HEK293T (cell line): Measurements from ENCODE around the gene SIGLEC11.

Experiments
- CTCF ChIA-PET: fragments of 350-600 bp; formaldehyde crosslinking; extraction: SDS; loops from one replicate; lab custom pipeline; 2021; ENCODE audit warnings: antibody characterized with exemption, inconsistent platforms; lab: Yijun Ruan, JAX
- POLR2A ChIA-PET: fragments of 350-600 bp; formaldehyde crosslinking; extraction: SDS; loops from one replicate; lab custom pipeline; 2020; ENCODE audit warnings: antibody characterized with exemption, inconsistent platforms; lab: Yijun Ruan, JAX
- DNase-seq: peaks from one replicate; pipeline ENCODE4 v3.0.0; 2012; ENCODE audit warnings: mixed read lengths; ENCODE audit errors: extremely low spot score
- ARNT ChIP-seq: fragments of 450-650 bp; IDR thresholded peaks from 2 replicates; pipeline ENCODE4 v1.6.1; 2017; ENCODE audit warnings: mild to moderate bottlenecking
- BHLHE40 ChIP-seq: fragments of 450-650 bp; IDR thresholded peaks from 2 replicates; pipeline ENCODE4 v1.6.1; 2016; ENCODE audit warnings: mild to moderate bottlenecking, moderate library complexity, borderline replicate concordance
- CTBP1 ChIP-seq: fragments of 450-650 bp; IDR thresholded peaks from 2 replicates; pipeline ENCODE4 v1.6.1; 2016; ENCODE audit warnings: borderline replicate concordance
- ELF4 ChIP-seq: fragments of 450-650 bp; IDR thresholded peaks from 2 replicates; pipeline ENCODE4 v1.6.1; 2017; ENCODE audit warnings: antibody characterized with exemption
- FOXA1 ChIP-seq: fragments of 450-650 bp; IDR thresholded peaks from 2 replicates; pipeline ENCODE4 v1.6.1; 2016; ENCODE audit warnings: mild to moderate bottlenecking
- FOXK2 ChIP-seq: fragments of 450-650 bp; IDR thresholded peaks from 2 replicates; pipeline ENCODE4 v1.6.1; 2016; ENCODE audit warnings: mild to moderate bottlenecking
- FOXM1 ChIP-seq: fragments of 450-650 bp; IDR thresholded peaks from 2 replicates; pipeline ENCODE4 v1.6.1; 2017; ENCODE audit warnings: mild to moderate bottlenecking, borderline replicate concordance
- HDGF ChIP-seq: fragments of 450-650 bp; IDR thresholded peaks from 2 replicates; pipeline ENCODE4 v1.6.1; 2017; ENCODE audit warnings: antibody characterized with exemption, borderline replicate concordance
- L3MBTL2 ChIP-seq: fragments of 450-650 bp; conservative IDR thresholded peaks from 2 replicates; pipeline ENCODE4 v1.6.1; 2016; ENCODE audit warnings: mild to moderate bottlenecking
- LEF1 ChIP-seq: fragments of 450-650 bp; IDR thresholded peaks from 2 replicates; pipeline ENCODE4 v1.6.1; 2017; ENCODE audit warnings: mild to moderate bottlenecking, borderline replicate concordance
- NFRKB ChIP-seq: fragments of 450-650 bp; IDR thresholded peaks from 2 replicates; pipeline ENCODE4 v1.6.1; 2016; ENCODE audit warnings: mild to moderate bottlenecking, moderate library complexity
- SP1 ChIP-seq: fragments of 450-650 bp; IDR thresholded peaks from 2 replicates; pipeline ENCODE4 v1.6.1; 2017
- SUZ12 ChIP-seq: fragments of 450-650 bp; IDR thresholded peaks from 2 replicates; pipeline ENCODE4 v1.6.1; 2016; ENCODE audit warnings: mild to moderate bottlenecking
- TARDBP ChIP-seq: fragments of 450-650 bp; IDR thresholded peaks from 2 replicates; pipeline ENCODE4 v1.6.1; 2016
- ZNF384 ChIP-seq: fragments of 450-650 bp; IDR thresholded peaks from 2 replicates; pipeline ENCODE4 v1.6.1; 2016
- TF ChIP-seq, protein P1 (sequence below): fragments of 450-650 bp; IDR thresholded peaks from 2 replicates; pipeline ENCODE4 v1.6.1; 2016

SIGLEC11 gene

DNA sequence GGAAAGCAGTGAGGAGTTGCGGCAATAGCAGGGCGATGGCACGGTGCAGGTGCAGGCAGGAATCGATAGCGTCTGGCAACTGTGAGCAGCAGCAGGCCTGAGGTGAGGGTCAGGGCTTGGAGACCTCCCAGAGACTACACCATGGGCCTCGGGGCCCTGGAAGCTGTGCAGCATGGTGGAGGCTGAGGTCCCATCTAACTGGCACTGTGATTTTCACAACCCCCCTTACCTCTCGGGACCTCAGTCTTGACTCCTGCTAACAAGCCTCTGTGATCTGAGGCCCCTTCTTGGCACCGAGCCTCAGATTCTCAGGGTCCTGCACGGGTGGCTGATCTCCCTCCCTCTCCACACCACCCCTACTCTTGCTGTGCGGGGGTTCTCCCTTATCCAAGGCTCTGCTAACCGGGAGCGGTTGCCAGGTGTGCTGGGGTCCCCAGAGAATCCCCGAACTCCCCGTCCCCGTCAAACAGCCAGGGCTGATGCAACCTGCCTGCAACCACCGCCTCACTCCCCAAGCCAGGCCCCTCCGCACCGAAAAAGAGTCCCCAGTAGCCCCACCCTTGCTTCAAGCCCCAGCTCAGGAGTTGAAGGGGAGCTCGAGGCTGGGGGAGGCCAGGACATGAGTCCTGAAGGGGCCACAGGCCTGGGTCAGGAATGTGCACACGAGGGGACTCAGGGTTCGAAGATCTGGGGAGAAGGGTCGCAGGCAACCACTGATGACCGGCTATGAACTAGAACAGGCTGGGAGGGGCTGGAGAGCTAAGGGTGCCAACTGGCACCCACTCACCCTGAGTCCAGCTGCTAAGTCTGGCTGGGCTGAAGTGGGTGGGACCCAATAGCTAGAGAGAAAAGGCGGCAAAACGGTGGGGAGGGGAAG, 36.7 kb downstream of the SIGLEC11 start:
- DNase-seq = no peak
- CTCF ChIA-PET = no interaction called here
- POLR2A ChIA-PET = interaction anchor here (1.4 kb wide), 1 partner anchor 55 kb away, joined by 3 read pairs; no protein-coding TSS in a partner anchor
- TF ChIP-seq L3MBTL2 (no peak), ARNT (no peak), BHLHE40 (no peak), SUZ12 (no peak), TARDBP (no peak), CTBP1 (no peak), ELF4 (no peak), FOXM1 (no peak), FOXA1 (no peak), SP1 (no peak), NFRKB (no peak), HDGF (no peak), LEF1 (no peak), FOXK2 (no peak)
- TF ChIP-seq, protein P1, sequence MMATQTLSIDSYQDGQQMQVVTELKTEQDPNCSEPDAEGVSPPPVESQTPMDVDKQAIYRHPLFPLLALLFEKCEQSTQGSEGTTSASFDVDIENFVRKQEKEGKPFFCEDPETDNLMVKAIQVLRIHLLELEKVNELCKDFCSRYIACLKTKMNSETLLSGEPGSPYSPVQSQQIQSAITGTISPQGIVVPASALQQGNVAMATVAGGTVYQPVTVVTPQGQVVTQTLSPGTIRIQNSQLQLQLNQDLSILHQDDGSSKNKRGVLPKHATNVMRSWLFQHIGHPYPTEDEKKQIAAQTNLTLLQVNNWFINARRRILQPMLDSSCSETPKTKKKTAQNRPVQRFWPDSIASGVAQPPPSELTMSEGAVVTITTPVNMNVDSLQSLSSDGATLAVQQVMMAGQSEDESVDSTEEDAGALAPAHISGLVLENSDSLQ = no peak

DNA sequence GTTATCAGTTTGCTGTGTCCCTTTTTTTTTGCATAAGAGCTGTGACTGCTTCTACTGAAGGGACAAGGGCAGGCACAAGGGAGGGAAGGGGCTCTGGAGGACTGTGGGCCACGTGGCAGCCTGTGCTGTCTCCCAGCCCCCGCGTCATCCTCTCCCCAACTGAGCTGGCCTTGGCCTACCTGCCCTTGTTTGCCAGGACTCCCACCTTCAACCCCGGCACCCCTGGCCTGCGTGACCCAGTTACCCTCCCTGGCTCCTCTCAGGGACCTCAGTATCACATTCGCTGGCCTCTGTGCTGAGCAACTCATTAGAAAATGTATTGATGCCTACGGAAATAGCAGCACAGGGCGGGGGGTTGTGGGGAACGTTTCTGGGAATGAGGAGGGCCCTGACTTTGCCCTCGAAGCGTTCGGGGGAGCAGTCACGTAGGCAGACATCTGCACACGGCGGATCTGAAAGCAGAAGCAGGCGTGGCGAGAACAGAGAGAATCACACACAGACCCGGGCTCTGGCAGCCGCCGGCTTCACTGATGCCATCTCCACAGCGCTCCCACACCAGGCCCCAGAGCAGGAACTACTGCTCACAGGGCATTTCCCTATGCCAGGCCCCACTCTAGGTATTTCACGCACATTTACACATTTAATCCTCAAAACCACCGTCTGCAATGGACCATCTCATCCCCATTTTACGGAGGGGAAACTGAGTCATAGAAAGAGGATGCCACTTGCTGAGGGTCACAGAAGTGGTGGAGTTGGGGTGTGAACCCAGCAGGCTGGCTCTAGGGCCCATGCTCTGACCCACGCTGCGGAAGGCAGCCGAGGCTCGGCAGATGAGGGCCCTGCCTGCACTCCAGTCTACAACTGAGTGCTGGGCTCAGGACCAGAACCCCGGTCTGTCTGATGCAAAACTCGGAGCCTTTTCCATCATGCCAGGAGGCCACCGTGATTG, 37.6 kb downstream of the SIGLEC11 start:
- ChIA-PET CTCF (no interaction called here), POLR2A (interaction anchor here (1.1 kb wide), 1 partner anchor 34 kb away, joined by 3 read pairs; no protein-coding TSS in a partner anchor)
- no peak for DNase-seq
- TF ChIP-seq BHLHE40 = no peak
- TF ChIP-seq, protein P1 = no peak
- no peak for TF ChIP-seq ELF4
- TF ChIP-seq HDGF = no peak
- no peak for TF ChIP-seq ARNT
- TF ChIP-seq CTBP1 = no peak
- TF ChIP-seq TARDBP = no peak
- TF ChIP-seq LEF1 = no peak
- no peak for TF ChIP-seq FOXM1
- no peak for TF ChIP-seq SUZ12
- TF ChIP-seq L3MBTL2 = no peak
- TF ChIP-seq NFRKB = no peak
- no peak for TF ChIP-seq SP1

DNA sequence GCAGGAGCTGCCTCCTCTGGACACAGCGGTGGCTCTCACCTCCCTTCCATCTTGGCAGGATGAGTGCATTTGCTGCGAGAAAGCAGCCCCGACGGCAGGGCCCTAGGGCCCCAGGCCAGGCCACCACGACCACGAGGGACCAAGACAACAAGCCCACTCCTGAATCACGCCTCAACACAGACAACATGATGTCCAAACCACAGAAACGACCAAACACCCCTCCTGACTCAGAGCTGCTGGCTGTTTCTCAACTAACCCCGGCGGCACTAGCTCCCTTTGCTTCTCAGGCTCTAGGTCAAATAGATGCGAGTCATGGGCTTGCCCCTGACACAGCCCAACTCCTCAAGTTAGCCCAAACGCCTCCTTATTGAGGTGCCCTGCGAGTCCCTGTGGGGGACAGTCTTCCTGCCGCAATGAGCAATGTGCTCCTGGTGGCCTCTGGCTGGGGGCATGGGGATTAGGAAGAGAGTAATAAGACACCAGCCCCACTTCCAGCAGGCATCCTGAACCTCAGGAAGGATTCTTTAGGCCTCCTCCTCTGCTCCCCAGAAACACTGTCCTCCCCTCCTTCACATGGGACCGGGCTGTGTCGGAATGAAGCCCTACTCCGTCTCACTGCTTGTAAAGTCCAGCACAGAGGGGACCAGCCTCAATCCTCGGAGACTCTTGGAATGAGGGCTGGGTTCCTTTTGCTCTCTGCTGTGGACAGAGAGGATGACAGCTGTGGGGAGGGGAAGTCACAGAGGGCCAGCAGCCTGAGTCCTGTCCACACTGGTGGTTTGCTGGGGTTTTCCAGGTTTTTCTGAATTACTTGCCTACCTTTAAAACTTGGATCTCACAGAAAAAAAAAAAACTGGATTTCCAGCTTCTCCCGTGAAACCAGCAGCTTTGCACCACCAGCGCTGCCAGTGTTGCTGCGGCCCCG, 38.8 kb downstream of the SIGLEC11 start:
- CTCF ChIA-PET = no interaction called here
- no peak for TF ChIP-seq FOXM1
- TF ChIP-seq L3MBTL2 = no peak
- TF ChIP-seq FOXA1 = no peak
- no peak for TF ChIP-seq NFRKB
- TF ChIP-seq, protein P1 = no peak
- TF ChIP-seq BHLHE40 = no peak
- no peak for TF ChIP-seq ZNF384
- TF ChIP-seq FOXK2 = no peak
- no peak for TF ChIP-seq SP1
- no peak for TF ChIP-seq ARNT
- TF ChIP-seq HDGF = no peak
- no peak for TF ChIP-seq TARDBP
- TF ChIP-seq ELF4 = no peak
- no peak for TF ChIP-seq LEF1
- TF ChIP-seq SUZ12 = no peak
- no peak for TF ChIP-seq CTBP1
- POLR2A ChIA-PET = interaction anchor here (1.1 to 3.8 kb wide), 2 partner anchors 7 to 35 kb away, joined by 3 to 27 read pairs; partner anchors contain the start of genes ATF5 and NUP62
- no peak for DNase-seq

DNA sequence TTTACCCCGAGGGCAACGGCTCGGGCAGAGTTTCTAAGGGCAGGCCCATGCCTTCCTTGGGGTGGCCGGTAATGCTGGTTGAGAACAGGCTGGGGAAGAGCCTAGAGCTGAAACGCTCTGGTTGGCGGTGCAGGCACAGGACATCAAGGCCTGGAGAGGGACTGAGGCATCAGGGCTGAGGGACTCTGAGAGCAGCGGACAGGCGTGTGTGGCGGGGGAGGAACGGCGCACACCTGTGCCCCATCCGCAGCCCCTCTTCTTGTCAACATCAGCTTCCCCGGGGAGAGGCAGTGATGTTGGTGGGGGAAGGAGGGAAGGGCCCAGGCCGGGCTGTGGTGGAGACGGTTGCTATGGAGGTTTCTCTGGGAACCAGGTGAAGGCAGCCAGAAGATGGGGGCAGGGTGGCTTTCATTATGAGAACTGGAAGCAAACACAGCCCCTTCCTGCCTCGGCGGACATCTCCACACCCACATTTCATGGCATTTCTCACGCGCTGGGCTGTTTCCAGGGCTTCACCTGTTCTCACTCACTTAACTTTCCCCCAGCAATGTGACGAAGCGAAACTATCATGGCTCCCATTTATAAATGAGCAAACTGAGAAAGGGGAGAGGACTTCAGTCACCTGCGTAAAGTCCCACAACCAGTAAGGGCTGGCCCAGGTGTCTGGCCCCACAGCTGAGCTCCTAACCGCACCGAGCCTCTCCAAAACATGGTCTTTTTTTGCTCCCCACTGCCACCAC, 40.2 kb downstream of the SIGLEC11 start:
- ChIA-PET CTCF (no interaction called here), POLR2A (interaction anchor here (3.8 kb wide), 1 partner anchor 8 kb away, joined by 27 read pairs; the partner anchor contains the start of genes ATF5 and NUP62)
- TF ChIP-seq LEF1 (no peak), FOXM1 (no peak), SUZ12 (no peak), FOXK2 (no peak), ELF4 (no peak), ZNF384 (no peak), ARNT (no peak), FOXA1 (no peak), NFRKB (no peak), SP1 (no peak), BHLHE40 (no peak), TARDBP (no peak), HDGF (no peak), L3MBTL2 (no peak), CTBP1 (no peak)
- TF ChIP-seq, protein P1 = no peak
- DNase-seq = no peak
